ENCODE results near the gene RABGAP1L.
"Not testable (repeated sequence)": the region's sequence is repeated elsewhere in the genome, so short reads cannot be mapped to it uniquely, and the experiment has no call there.

The RABGAP1L gene

DNA sequence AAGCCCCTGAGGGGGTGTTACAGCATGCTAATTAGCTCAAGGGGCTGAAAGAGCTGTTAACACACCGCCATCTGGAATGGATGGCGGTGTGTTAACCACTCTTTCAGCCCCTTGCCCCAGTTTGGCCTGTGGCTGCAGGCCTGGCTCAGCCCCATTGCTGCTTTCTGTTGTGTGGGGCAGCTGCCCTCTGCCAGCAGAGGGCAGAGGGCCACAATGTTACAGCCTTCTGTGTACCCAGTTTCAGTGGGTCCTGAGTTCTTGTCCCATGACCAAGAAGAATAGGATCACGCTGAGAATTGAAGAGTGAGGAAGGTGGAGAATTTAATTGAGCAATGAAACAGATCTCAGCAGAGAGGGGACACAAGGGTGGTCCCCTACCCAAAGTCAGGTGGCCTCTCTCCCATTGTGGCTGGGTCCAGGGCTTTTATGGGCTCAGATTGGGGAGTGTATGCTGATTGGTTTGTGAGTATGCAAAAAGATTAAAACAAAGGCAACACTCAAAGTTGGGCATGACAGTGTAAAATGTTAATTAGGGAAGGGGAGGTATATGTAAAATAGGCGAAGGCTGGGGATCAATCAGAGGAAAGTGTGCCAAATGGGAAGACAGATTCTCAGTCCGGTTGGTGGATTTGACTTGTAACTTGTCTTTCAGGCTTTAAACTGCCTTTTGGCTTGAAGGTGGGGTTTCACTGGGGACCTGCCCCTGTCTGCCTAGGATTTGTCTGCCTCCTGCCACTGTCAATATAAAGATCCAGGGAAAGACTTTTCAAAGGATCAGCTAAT, 142.2 kb downstream of the RABGAP1L start:
- H3K4me3 Mint-ChIP-seq = no peak overlapping the region
- H3K36me3 Mint-ChIP-seq (ENCODE audit: low read depth) = peaks cover 17% of the 10 kb centered on the region
- H3K27ac Mint-ChIP-seq = no peak overlapping the region
- H3K4me1 Mint-ChIP-seq (ENCODE audit: low read depth) = no peaks in the 10 kb centered on the region
- H3K27me3 Mint-ChIP-seq (ENCODE audit: low read depth) = no peaks in the 10 kb centered on the region
- H3K9me3 Mint-ChIP-seq = peaks cover 12% of the 10 kb centered on the region

DNA sequence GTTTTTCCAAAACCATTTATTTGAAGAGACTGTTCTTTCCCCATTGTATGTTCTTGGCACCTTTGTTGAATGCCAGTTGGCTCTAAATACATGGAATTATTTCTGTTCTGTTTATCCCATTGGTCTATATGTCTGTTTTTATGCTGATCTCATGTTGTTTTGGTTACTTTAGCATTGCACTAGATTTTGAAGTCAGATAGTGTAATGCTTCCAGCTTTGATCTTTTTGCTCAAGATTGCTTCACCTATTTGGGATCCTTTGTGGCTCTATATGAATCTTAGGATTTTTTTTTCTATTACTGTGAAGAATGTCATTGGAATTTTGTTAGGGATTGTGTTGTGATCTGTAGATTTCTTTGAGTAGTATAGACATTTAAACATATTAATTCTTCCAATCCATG, 149.3 kb downstream of the RABGAP1L start:
- Mint-ChIP-seq H3K9me3 (peaks cover 47% of the 10 kb centered on the region), H3K4me1 (ENCODE audit: low read depth) (no peaks in the 10 kb centered on the region), H3K27me3 (ENCODE audit: low read depth) (no peaks in the 10 kb centered on the region), H3K4me3 (no peak overlapping the region), H3K27ac (no peak overlapping the region), H3K36me3 (ENCODE audit: low read depth) (peaks cover 37% of the 10 kb centered on the region)

DNA sequence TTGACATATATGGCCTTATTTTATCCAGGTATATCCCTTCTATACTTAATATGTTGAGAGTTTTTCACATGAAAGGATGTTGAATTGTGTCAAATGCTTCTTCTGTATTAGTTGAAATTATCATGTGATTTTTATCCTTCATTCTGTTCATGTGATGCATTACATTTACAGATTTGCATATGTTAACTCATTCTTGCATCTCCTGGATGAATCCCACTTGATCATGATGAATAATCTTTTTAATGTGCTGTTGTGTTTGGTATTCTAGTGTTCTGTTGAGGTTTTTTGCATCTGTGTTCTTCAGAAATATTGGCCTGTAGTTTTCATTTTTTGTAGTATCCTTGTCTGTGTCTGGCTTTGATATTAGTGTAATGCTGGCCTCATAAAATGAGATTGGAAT, 150.2 kb downstream of the RABGAP1L start:
- Mint-ChIP-seq H3K4me3 (no peak overlapping the region), H3K9me3 (peaks cover 56% of the 10 kb centered on the region), H3K36me3 (ENCODE audit: low read depth) (peaks cover 46% of the 10 kb centered on the region), H3K4me1 (ENCODE audit: low read depth) (no peaks in the 10 kb centered on the region), H3K27ac (no peak overlapping the region), H3K27me3 (ENCODE audit: low read depth) (no peaks in the 10 kb centered on the region)

DNA sequence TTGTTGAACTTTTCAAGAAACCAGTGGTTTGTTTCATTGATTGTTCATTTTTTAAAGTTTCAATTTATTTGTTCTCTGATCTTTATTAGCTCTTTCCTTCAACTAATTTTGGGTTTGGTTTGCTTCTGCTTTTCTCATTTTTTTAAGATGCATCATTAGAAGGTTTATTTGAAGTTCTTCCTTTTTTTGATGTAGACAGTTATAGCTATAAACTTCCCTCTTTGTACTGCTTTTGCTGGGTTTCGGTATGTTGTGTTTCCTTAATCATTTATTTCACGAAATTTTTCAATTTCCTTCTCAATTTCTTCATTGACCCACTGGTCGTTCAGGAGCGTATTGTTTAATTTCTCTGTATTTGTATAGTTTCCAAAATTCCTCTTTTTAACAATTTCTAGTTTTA, 155.1 kb downstream of the RABGAP1L start:
- no peak overlapping the region for H3K4me3 Mint-ChIP-seq
- H3K4me1 Mint-ChIP-seq (ENCODE audit: low read depth) = no peaks in the 10 kb centered on the region
- peaks cover 72% of the 10 kb centered on the region for H3K9me3 Mint-ChIP-seq
- H3K36me3 Mint-ChIP-seq (ENCODE audit: low read depth) = peaks cover 45% of the 10 kb centered on the region
- H3K27me3 Mint-ChIP-seq (ENCODE audit: low read depth) = no peaks in the 10 kb centered on the region
- no peak overlapping the region for H3K27ac Mint-ChIP-seq

DNA sequence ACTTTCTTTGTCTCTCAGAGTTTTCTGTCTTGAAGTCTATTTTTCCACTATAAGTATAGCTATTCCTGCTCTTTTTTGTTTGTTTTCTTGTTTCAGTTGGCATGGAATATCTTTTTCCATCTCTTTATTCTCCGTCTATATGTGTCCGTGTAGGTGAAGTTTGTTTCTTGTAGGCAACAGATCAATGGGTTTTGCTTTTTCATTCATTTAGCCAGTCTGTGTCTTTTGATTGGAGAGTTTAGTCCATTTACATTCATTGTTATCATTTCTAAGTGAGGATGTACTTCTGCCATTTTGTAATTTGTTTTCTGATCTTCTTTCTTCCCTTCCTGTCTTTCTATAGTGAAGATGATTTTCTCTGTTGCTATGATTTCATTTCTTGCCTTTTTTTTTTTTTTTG, 155.9 kb downstream of the RABGAP1L start:
- no peak overlapping the region for H3K4me3 Mint-ChIP-seq
- H3K9me3 Mint-ChIP-seq = peaks cover 74% of the 10 kb centered on the region
- no peaks in the 10 kb centered on the region for H3K4me1 Mint-ChIP-seq (ENCODE audit: low read depth)
- peaks cover 49% of the 10 kb centered on the region for H3K36me3 Mint-ChIP-seq (ENCODE audit: low read depth)
- H3K27ac Mint-ChIP-seq = no peak overlapping the region
- H3K27me3 Mint-ChIP-seq (ENCODE audit: low read depth) = no peaks in the 10 kb centered on the region

DNA sequence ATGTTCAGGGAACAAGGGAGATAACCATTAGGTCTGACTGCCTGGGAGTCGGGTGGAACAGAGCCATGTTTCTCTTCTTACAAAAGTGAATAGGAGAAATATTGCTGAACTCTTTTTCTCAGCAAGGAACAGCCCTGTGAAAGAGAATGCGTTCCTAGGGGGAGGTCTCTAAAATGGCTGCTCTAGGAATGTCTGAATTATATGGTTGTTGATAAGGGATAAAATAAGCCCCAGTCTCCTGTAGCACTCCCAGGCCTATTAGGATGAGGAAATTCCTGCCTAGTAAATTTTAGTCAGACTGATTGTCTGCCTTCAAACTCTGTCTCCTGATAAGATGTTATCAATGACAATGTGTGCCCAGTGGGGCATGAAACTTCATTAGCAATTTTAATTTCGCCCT, 161.6 kb downstream of the RABGAP1L start:
- not testable (repeated sequence) for H3K4me1 Mint-ChIP-seq (ENCODE audit: low read depth); H3K4me3 Mint-ChIP-seq; H3K27ac Mint-ChIP-seq; H3K27me3 Mint-ChIP-seq (ENCODE audit: low read depth)
- Mint-ChIP-seq H3K9me3 (peaks cover 69% of the 10 kb centered on the region), H3K36me3 (ENCODE audit: low read depth) (peaks cover 46% of the 10 kb centered on the region)

GRCh38 chr1:174322202-174322862, 163.0 kb downstream of the RABGAP1L start:
- peaks cover 5% of the 10 kb centered on the region for H3K4me1 Mint-ChIP-seq (ENCODE audit: low read depth)
- peaks cover 74% of the 10 kb centered on the region for H3K9me3 Mint-ChIP-seq
- peaks cover 45% of the 10 kb centered on the region for H3K36me3 Mint-ChIP-seq (ENCODE audit: low read depth)
- no peak overlapping the region for H3K4me3 Mint-ChIP-seq
- H3K27ac Mint-ChIP-seq = no peak overlapping the region
- no peaks in the 10 kb centered on the region for H3K27me3 Mint-ChIP-seq (ENCODE audit: low read depth)

GRCh38 chr1:174324493-174324892, 165.2 kb downstream of the RABGAP1L start:
- peaks cover 5% of the 10 kb centered on the region for H3K4me1 Mint-ChIP-seq (ENCODE audit: low read depth)
- H3K27me3 Mint-ChIP-seq (ENCODE audit: low read depth) = no peaks in the 10 kb centered on the region
- peaks cover 65% of the 10 kb centered on the region for H3K9me3 Mint-ChIP-seq
- no peak overlapping the region for H3K4me3 Mint-ChIP-seq
- H3K27ac Mint-ChIP-seq = no peak overlapping the region
- H3K36me3 Mint-ChIP-seq (ENCODE audit: low read depth) = peaks cover 36% of the 10 kb centered on the region

GRCh38 chr1:174324939-174325338, 165.6 kb downstream of the RABGAP1L start:
- H3K4me1 Mint-ChIP-seq (ENCODE audit: low read depth) = peaks cover 5% of the 10 kb centered on the region
- H3K27me3 Mint-ChIP-seq (ENCODE audit: low read depth) = no peaks in the 10 kb centered on the region
- no peak overlapping the region for H3K27ac Mint-ChIP-seq
- H3K36me3 Mint-ChIP-seq (ENCODE audit: low read depth) = peaks cover 35% of the 10 kb centered on the region
- no peak overlapping the region for H3K4me3 Mint-ChIP-seq
- peaks cover 61% of the 10 kb centered on the region for H3K9me3 Mint-ChIP-seq

DNA sequence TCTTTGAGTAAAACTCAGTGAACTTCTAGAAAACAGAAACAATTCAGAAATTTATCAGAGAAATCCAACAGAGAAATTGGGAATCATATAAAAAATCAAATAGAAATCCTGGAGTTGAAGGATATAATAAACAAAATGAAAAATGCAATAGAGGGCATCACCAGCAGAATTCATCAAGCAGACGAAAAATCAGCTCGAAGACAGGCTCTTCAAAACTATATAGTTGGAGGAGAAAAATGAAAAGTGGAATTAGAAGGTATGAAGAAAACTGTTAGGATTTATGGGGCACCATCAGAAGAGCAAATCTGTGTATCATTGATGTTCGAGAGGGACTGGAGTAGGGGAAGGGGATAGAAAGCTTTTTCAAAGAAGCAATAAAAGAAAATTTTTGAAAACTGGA, 167.0 kb downstream of the RABGAP1L start:
- no peaks in the 10 kb centered on the region for H3K27me3 Mint-ChIP-seq (ENCODE audit: low read depth)
- peaks cover 5% of the 10 kb centered on the region for H3K4me1 Mint-ChIP-seq (ENCODE audit: low read depth)
- H3K27ac Mint-ChIP-seq = no peak overlapping the region
- H3K9me3 Mint-ChIP-seq = peaks cover 48% of the 10 kb centered on the region
- H3K4me3 Mint-ChIP-seq = no peak overlapping the region
- H3K36me3 Mint-ChIP-seq (ENCODE audit: low read depth) = peaks cover 26% of the 10 kb centered on the region

GRCh38 chr1:174333437-174333836, 174.1 kb downstream of the RABGAP1L start:
- no peaks in the 10 kb centered on the region for H3K27me3 Mint-ChIP-seq (ENCODE audit: low read depth)
- H3K4me3 Mint-ChIP-seq = no peak overlapping the region
- H3K36me3 Mint-ChIP-seq (ENCODE audit: low read depth) = no peaks in the 10 kb centered on the region
- no peaks in the 10 kb centered on the region for H3K4me1 Mint-ChIP-seq (ENCODE audit: low read depth)
- H3K27ac Mint-ChIP-seq = no peak overlapping the region
- H3K9me3 Mint-ChIP-seq = no peaks in the 10 kb centered on the region

- Mint-ChIP-seq H3K4me1 (ENCODE audit: low read depth) (no peaks in the 10 kb centered on the region), H3K27me3 (ENCODE audit: low read depth) (no peaks in the 10 kb centered on the region), H3K27ac (no peak overlapping the region), H3K36me3 (ENCODE audit: low read depth) (no peaks in the 10 kb centered on the region), H3K4me3 (no peak overlapping the region), H3K9me3 (peaks cover 3% of the 10 kb centered on the region)
These were observed 177.8 kb downstream of the RABGAP1L start for GRCh38 chr1:174337000-174337681.

DNA sequence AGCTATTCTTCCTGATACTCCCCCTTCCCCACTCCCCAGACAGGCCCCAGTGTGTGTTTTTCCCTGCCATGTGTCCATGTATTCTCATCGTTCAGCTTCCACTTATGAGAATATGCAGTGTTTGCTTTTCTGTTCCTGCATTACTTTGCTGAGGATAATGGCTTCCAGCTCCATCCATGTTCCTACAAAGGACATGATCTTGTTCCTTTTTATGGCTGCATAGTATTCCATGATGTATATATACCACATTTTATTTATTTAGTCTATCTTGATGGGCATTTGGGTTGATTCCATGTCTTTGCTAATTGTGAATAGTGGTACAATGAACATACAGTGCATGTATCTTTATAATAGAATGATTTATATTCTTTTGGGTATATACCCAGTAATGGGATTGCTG, 181.1 kb downstream of the RABGAP1L start:
- not testable (repeated sequence) for H3K27ac Mint-ChIP-seq; H3K4me3 Mint-ChIP-seq; H3K36me3 Mint-ChIP-seq (ENCODE audit: low read depth); H3K9me3 Mint-ChIP-seq; H3K27me3 Mint-ChIP-seq (ENCODE audit: low read depth); H3K4me1 Mint-ChIP-seq (ENCODE audit: low read depth)

- H3K27me3 Mint-ChIP-seq (ENCODE audit: low read depth) = no peaks in the 10 kb centered on the region
- H3K9me3 Mint-ChIP-seq = peaks cover 19% of the 10 kb centered on the region
- H3K27ac Mint-ChIP-seq = no peak overlapping the region
- H3K4me1 Mint-ChIP-seq (ENCODE audit: low read depth) = no peaks in the 10 kb centered on the region
- H3K36me3 Mint-ChIP-seq (ENCODE audit: low read depth) = no peaks in the 10 kb centered on the region
- H3K4me3 Mint-ChIP-seq = no peak overlapping the region
These were observed 184.8 kb downstream of the RABGAP1L start for GRCh38 chr1:174344162-174344561.

GRCh38 chr1:174352117-174352516, 192.8 kb downstream of the RABGAP1L start:
- H3K4me1 Mint-ChIP-seq (ENCODE audit: low read depth) = no peaks in the 10 kb centered on the region
- peaks cover 3% of the 10 kb centered on the region for H3K36me3 Mint-ChIP-seq (ENCODE audit: low read depth)
- no peak overlapping the region for H3K27ac Mint-ChIP-seq
- no peaks in the 10 kb centered on the region for H3K27me3 Mint-ChIP-seq (ENCODE audit: low read depth)
- H3K9me3 Mint-ChIP-seq = peaks cover 13% of the 10 kb centered on the region
- H3K4me3 Mint-ChIP-seq = no peak overlapping the region

All from T-helper 1 cell treated with Interleukin-12 subunit alpha and Interleukin-12 subunit beta and Interleukin-4 antibody, amounts not matched to agents 30 μg/mL and 1 μg/mL, for 36 hours (primary cell).